K562 (cell line): ENCODE data around the gene COL8A2. TPM values are rescaled to one million over a fixed set of nuclear protein-coding genes. Genes with fewer than 3 reads are reported as not detected.

Source experiments
- ARHGAP35 ChIP-seq: fragments of 450-650 bp; IDR thresholded peaks from 2 replicates; pipeline ENCODE4 v1.6.1; 2018; ENCODE audit not compliant: partially characterized antibody
- ATF6 ChIP-seq: sonication (generic); formaldehyde crosslinking; IDR thresholded peaks from 2 replicates; pipeline ENCODE4 v1.4.0; 2020; ENCODE audit warnings: mild to moderate bottlenecking, missing genetic modification reagents
- ATF7 ChIP-seq: fragments of 450-650 bp; IDR thresholded peaks from 2 replicates; pipeline ENCODE4 v1.7.1; 2014; ENCODE audit warnings: mild to moderate bottlenecking, moderate library complexity
- C11orf30 ChIP-seq: fragments of 450-650 bp; IDR thresholded peaks from 2 replicates; pipeline ENCODE4 v1.6.1; 2016; ENCODE audit warnings: low read depth, mild to moderate bottlenecking
- CBX2 ChIP-seq: fragments of 200-600 bp; sonication (generic); IDR thresholded peaks from one replicate; pipeline ENCODE4 v1.6.1; 2012; ENCODE audit warnings: mild to moderate bottlenecking, low read length, inconsistent platforms; ENCODE audit not compliant: insufficient read depth, poor library complexity, severe bottlenecking
- DEAF1 ChIP-seq: fragments of 450-650 bp; formaldehyde crosslinking; IDR thresholded peaks from 2 replicates; pipeline ENCODE4 v1.4.0; 2020; ENCODE audit warnings: mild to moderate bottlenecking, moderate library complexity
- DPF2 ChIP-seq: fragments of 450-650 bp; IDR thresholded peaks from 2 replicates; pipeline ENCODE4 v1.6.1; 2016
- E2F4 ChIP-seq: sonication (generic); formaldehyde crosslinking; IDR thresholded peaks from 2 replicates; pipeline ENCODE4 v1.8.0; 2022; ENCODE audit warnings: mild to moderate bottlenecking, low read depth, missing genetic modification reagents
- ELF2 ChIP-seq: fragments of 250-450 bp; sonication (Bioruptor Pico); IDR thresholded peaks from 2 replicates; pipeline ENCODE4 v1.5.0; 2021; ENCODE audit warnings: mild to moderate bottlenecking
- GTF2F1 ChIP-seq: IDR thresholded peaks from 2 replicates; pipeline ENCODE4 v1.6.1; 2011; ENCODE audit warnings: low read depth, low read length, improper control_type of control experiment
- HES1 ChIP-seq: fragments of 450-650 bp; IDR thresholded peaks from 2 replicates; pipeline ENCODE4 v1.6.1; 2016; ENCODE audit warnings: low read depth, mild to moderate bottlenecking, moderate library complexity
- KDM1A ChIP-seq, 2 experiments: fragments of 450-650 bp; IDR thresholded peaks; 2 replicates each; pipeline ENCODE4 v1.6.1; 2016; ENCODE audit warnings: mild to moderate bottlenecking in 2 of 2
- KLF13 ChIP-seq: fragments of 450-650 bp; IDR thresholded peaks from 2 replicates; pipeline ENCODE4 v1.6.1; 2016; ENCODE audit warnings: missing genetic modification characterization, low read depth, mild to moderate bottlenecking, missing compliant biosample characterization, moderate library complexity, borderline replicate concordance
- KLF16 ChIP-seq: IDR thresholded peaks from 2 replicates; pipeline ENCODE4 v1.6.1; 2016; ENCODE audit warnings: antibody characterized with exemption
- MBD2 ChIP-seq: sonication (generic); IDR thresholded peaks from 2 replicates; pipeline ENCODE4 v1.6.1; 2016; ENCODE audit warnings: low read depth, borderline replicate concordance
- MTA2 ChIP-seq: fragments of 450-650 bp; IDR thresholded peaks from 2 replicates; pipeline ENCODE4 v1.6.1; 2016; ENCODE audit warnings: low read depth
- MYC ChIP-seq, 2 experiments: fragments of 250-450 bp in 1 of 2; sonication (Bioruptor Pico) in 1 of 2; IDR thresholded peaks; 2 replicates each; pipeline versions ENCODE4 v1.5.1 to v1.6.1; 2012 to 2021; ENCODE audit warnings: low read depth in 2 of 2, borderline replicate concordance in 1 of 2, improper control_type of control experiment in 1 of 2, low read length in 1 of 2, mild to moderate bottlenecking in 1 of 2, moderate library complexity in 1 of 2
- NFIX ChIP-seq: fragments of 250-450 bp; sonication (Bioruptor Pico); IDR thresholded peaks from 2 replicates; pipeline ENCODE4 v1.4.0; 2020; ENCODE audit warnings: low read depth, mild to moderate bottlenecking, moderate library complexity
- TBP ChIP-seq: optimal IDR thresholded peaks from 2 replicates; pipeline ENCODE3; 2011; ENCODE audit warnings: low read depth, low read length, improper control_type of control experiment
- TCF7L2 ChIP-seq: fragments of 150-350 bp; IDR thresholded peaks from 2 replicates; pipeline ENCODE4 v1.6.1; 2016; ENCODE audit warnings: low read depth, mild to moderate bottlenecking, low read length, moderate library complexity
- XRCC3 ChIP-seq: fragments of 450-650 bp; IDR thresholded peaks from 2 replicates; pipeline ENCODE4 v1.6.1; 2017; ENCODE audit warnings: mild to moderate bottlenecking, moderate library complexity
- ZBTB17 ChIP-seq: fragments of 450-650 bp; formaldehyde crosslinking; IDR thresholded peaks from 2 replicates; pipeline ENCODE4 v1.4.0; 2020; ENCODE audit warnings: mild to moderate bottlenecking
- ZNF140 ChIP-seq: fragments of 250-450 bp; sonication (Bioruptor Pico); IDR thresholded peaks from 2 replicates; pipeline ENCODE4 v1.8.0; 2021; ENCODE audit warnings: moderate library complexity, mild to moderate bottlenecking, inconsistent platforms
- ZNF316 ChIP-seq: fragments of 450-650 bp; IDR thresholded peaks from 2 replicates; pipeline ENCODE4 v1.6.1; 2016
- ZNF586 ChIP-seq: fragments of 450-650 bp; formaldehyde crosslinking; conservative IDR thresholded peaks from 2 replicates; pipeline ENCODE4 v1.4.0; 2020; ENCODE audit warnings: mild to moderate bottlenecking, moderate library complexity
- polyA plus RNA-seq, 8 experiments: library from polyadenylated mRNA; depleted of rRNA in 4 of 8; stranded (reverse) in 5 of 8; unstranded in 3 of 8; fragments of >200 nt; fragmentation: Nextera tagmentation in 2 of 8; fragmentation: Illumina TruSeq in 1 of 8; extraction: Ambion mirVana in 2 of 8; extraction: Trizol in 1 of 8; gene quantifications; 2 replicates each; pipeline versions ENCODE4 v1.2.1 to v1.2.3, GENCODE V29; 2011 to 2014; ENCODE audit warnings: inconsistent platforms in 1 of 8, missing spikeins in 1 of 8
- total RNA-seq, 7 experiments: library from RNA; depleted of rRNA in 6 of 7; stranded (reverse); fragments of >200 nt in 6 of 7; fragmentation: Illumina TruSeq in 2 of 7; extraction: Trizol in 2 of 7; gene quantifications; 2 replicates each; pipeline versions ENCODE4 v1.2.1 to v1.2.3, GENCODE V29; 2011 to 2021; ENCODE audit warnings: low replicate concordance in 1 of 7

COL8A2 gene
- total and polyA plus RNA-seq, 9 of the 15 experiments (the other 6 are each of a cell fraction or from before 2014, with no cell fraction given), result 0.03 to 0.14 (median 0.04) TPM; not detected in 5

- TF ChIP-seq ZNF316 (no peak), DEAF1 (CRISPR knock-in tag) (peak; percentile 86), DPF2 (peak; percentile 66; the same call in 1 of the 2 replicates), TBP (no peak), ARHGAP35 (no peak), HES1 (no peak), KLF13 (no peak), E2F4 (CRISPR knock-in tag) (no peak), ZNF140 (CRISPR knock-in tag) (no peak), ATF6 (no peak), ZBTB17 (CRISPR knock-in tag) (no peak), MBD2 (no peak), TCF7L2 (no peak), MTA2 (no peak), ELF2 (CRISPR knock-in tag) (0 out of 2 replicates have a peak, but pooled peaks have one; percentile 43), NFIX (CRISPR knock-in tag) (no peak), ZNF586 (no peak), C11orf30 (no peak), MYC (IDR thresholded peaks at IDR 0.05; ENCODE audit: low read depth, low read length) (0 out of 2 replicates have a peak, but pooled peaks have one; percentile 27), MYC (CRISPR knock-in tag; IDR thresholded peaks at IDR 0.05; ENCODE audit: borderline replicate concordance, low read depth) (no peak), KDM1A (IDR thresholded peaks at IDR 0.05) (no peak), CBX2 (no peak), GTF2F1 (no peak), KLF16 (0 out of 2 replicates have a peak, but pooled peaks have one; percentile 41), ATF7 (peak; percentile 70; the same call in 1 of the 2 replicates), XRCC3 (no peak)
These were observed 9.7 kb upstream of the COL8A2 start (continued) for GRCh38 chr1:36134505-36135329.
